Karpas-422 (cell line): Measurements from ENCODE around the gene TMEM130. TPM values are rescaled to one million over a fixed set of nuclear protein-coding genes. Genes with fewer than 3 reads are reported as not detected.
A peak's percentile ranks its signal among the peaks of the same experiment; 100 is the strongest.

Source experiments
- DNase-seq: peaks from one replicate; pipeline ENCODE4 v3.0.0-alpha.2; 2015
- H2AFZ ChIP-seq: fragments of 200-600 bp; sonication (generic); 2 replicates; pipeline ENCODE4 v1.6.1; 2014; ENCODE audit warnings: antibody characterized with exemption, low read length, mixed read lengths
- H3K27ac ChIP-seq: fragments of 200-600 bp; sonication (generic); 2 replicates; pipeline ENCODE4 v1.5.1; 2014; ENCODE audit warnings: mild to moderate bottlenecking, low read length, moderate library complexity
- H3K27me3 ChIP-seq: fragments of 200-600 bp; sonication (generic); 2 replicates; pipeline ENCODE4 v1.6.1; 2014; ENCODE audit warnings: low read length, mixed read lengths
- H3K36me3 ChIP-seq: fragments of 200-600 bp; sonication (generic); 2 replicates; pipeline ENCODE4 v1.6.1; 2014; ENCODE audit warnings: low read length, mixed read lengths; ENCODE audit not compliant: insufficient read depth
- H3K4me1 ChIP-seq: fragments of 200-600 bp; sonication (generic); 2 replicates; pipeline ENCODE4 v1.6.1; 2014; ENCODE audit warnings: mild to moderate bottlenecking, low read length, mixed read lengths
- H3K4me2 ChIP-seq: fragments of 200-600 bp; sonication (generic); 2 replicates; pipeline ENCODE4 v1.6.1; 2014; ENCODE audit warnings: low read length, low read depth, mild to moderate bottlenecking; ENCODE audit not compliant: poor library complexity, severe bottlenecking
- H3K4me3 ChIP-seq: fragments of 200-600 bp; sonication (generic); 2 replicates; pipeline ENCODE4 v1.5.1; 2014; ENCODE audit warnings: mild to moderate bottlenecking, antibody characterized with exemption, low read length, mixed read lengths
- H3K79me2 ChIP-seq: fragments of 200-600 bp; sonication (generic); 2 replicates; pipeline ENCODE4 v1.6.1; 2014; ENCODE audit warnings: mild to moderate bottlenecking, low read length, mixed read lengths
- H3K9ac ChIP-seq: fragments of 200-600 bp; sonication (generic); 2 replicates; pipeline ENCODE4 v1.6.0; 2014; ENCODE audit warnings: low read length
- H3K9me2 ChIP-seq: fragments of 200-600 bp; sonication (generic), shearing (Covaris generic); replicated peaks from 2 replicates; pipeline ENCODE4 v1.6.0; 2014; ENCODE audit warnings: mild to moderate bottlenecking, low read length, moderate library complexity; ENCODE audit not compliant: insufficient read depth
- H3K9me3 ChIP-seq: fragments of 300-700, 200-600 bp; sonication (generic); 2 replicates; pipeline ENCODE4 v1.6.1; 2014; ENCODE audit warnings: low read length, mixed read lengths
- H4K20me1 ChIP-seq: fragments of 200-600 bp; sonication (generic); 2 replicates; pipeline ENCODE4 v1.6.1; 2014; ENCODE audit warnings: mild to moderate bottlenecking, antibody characterized with exemption, low read length, low read depth; ENCODE audit not compliant: insufficient read depth
- total RNA-seq: library from RNA; depleted of rRNA; stranded (reverse); fragments of >200 nt; shearing (Covaris generic); gene quantifications from 2 replicates; pipeline ENCODE4 v1.2.3, GENCODE V29; 2014; ENCODE audit warnings: low replicate concordance

The TMEM130 gene
- total RNA-seq, 1 experiment from 2014 or later, result not detected

DNA sequence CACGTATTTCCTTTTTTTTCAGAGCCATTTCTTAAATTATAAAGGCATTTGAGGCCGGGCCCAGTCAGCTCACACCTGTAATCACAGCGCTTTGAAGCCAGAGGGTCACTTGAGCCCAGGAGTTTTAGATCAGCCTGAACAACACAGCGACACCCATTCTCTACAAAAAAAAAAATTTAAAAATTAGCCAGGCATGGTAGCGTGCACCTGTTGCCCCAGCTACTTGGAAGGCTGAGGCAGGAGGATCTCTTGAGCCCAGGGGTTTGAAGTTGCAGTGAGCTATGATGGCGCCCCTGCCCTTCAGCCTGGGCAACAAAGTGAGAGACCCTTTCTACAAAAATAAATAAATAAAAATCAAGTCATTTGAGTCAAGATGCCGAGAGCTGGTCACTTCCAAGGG lies 3.0 kb downstream of the TMEM130 start:
- Histone ChIP-seq H3K27me3 (no peaks in the 10 kb centered on the region), H3K4me2 (peak overlapping the region; percentile 46), H4K20me1 (no peaks in the 10 kb centered on the region)

DNA sequence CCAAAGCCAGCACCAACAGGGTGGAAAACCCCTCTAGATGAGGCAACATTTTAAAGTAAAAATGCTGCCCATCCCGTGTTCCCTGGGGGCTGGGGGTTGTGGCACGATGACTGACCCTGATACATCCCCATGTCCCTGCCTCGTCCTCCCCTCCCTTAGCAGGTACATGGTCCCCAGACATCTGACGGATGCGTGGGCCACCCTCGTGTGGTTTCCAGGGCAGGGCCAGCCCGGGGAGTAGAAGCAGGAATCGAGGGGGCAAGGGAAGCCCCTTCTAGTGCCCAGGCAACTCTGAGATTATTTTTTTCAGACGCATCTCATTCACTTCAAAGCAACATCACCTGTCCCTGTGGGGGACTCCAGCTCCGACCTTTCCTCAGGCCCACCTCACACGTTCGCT lies 3.5 kb downstream of the TMEM130 start:
- Histone ChIP-seq H2AFZ (no peak overlapping the region), H3K79me2 (no peaks in the 10 kb centered on the region), H3K9ac (no peak overlapping the region), H3K4me2 (peak overlapping the region; percentile 46), H3K27me3 (no peaks in the 10 kb centered on the region), H3K9me2 (no peaks in the 10 kb centered on the region), H3K27ac (no peak overlapping the region), H3K4me3 (no peak overlapping the region), H3K4me1 (peaks cover 50% of the 10 kb centered on the region), H3K9me3 (no peaks in the 10 kb centered on the region), H3K36me3 (no peaks in the 10 kb centered on the region), H4K20me1 (no peaks in the 10 kb centered on the region)
- DNase-seq, result no peak

More for the DNA sequence above, 3.0 kb downstream of the TMEM130 start:
- DNase-seq, result no peak
- no peaks in the 10 kb centered on the region for H3K9me3 ChIP-seq
- H3K4me3 ChIP-seq, result no peak overlapping the region; the same call in 1 of the 2 replicates
- H3K79me2 ChIP-seq, result no peaks in the 10 kb centered on the region
- H3K4me1 ChIP-seq, result peaks cover 54% of the 10 kb centered on the region
- H3K27ac ChIP-seq, result 0 out of 2 replicates have a peak overlapping the region, but pooled peaks have one; percentile 6
- no peaks in the 10 kb centered on the region for H3K36me3 ChIP-seq
- H3K9me2 ChIP-seq, result no peaks in the 10 kb centered on the region
- H3K9ac ChIP-seq, result 0 out of 2 replicates have a peak overlapping the region, but pooled peaks have one; percentile 4
- H2AFZ ChIP-seq, result no peak overlapping the region

DNA sequence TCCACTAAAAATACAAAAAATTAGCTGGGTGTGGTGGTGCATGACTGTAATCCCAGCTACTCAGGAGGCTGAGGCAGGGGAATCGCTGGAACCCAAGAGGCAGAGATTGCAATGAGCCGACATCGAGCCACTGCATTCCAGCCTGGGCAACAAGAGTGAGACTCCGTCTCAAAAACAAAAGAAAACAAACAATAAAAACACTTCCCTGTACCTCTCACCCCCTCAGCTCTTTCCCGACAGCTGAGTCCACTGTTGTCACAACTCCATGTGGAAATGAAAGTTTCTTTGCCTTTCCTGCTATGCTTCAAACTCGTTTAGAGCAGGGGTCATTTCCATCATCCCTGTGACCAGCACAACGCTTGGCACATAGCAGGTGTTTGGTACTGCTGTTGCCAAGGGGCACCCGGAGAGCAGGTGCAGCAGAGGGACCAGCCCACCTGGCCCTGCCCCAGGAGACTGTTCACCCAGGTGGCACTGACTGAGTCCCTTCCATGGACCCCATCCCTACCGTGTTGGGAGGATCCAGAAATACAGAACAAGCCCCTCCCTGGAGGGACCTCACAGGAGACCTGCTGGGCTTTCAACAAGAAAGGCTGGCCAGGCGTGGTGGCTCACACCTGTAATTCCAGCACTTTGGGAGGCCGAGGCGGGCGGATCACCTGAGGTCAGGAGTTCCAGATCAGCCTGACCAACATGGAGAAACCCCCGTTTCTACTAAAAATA lies 4.9 kb downstream of the TMEM130 start:
- H3K27me3 ChIP-seq, result no peaks in the 10 kb centered on the region
- no peak overlapping the region for H2AFZ ChIP-seq
- H3K4me1 ChIP-seq, result peaks cover 35% of the 10 kb centered on the region
- no peak for DNase-seq
- no peaks in the 10 kb centered on the region for H3K9me2 ChIP-seq
- no peak overlapping the region for H3K4me2 ChIP-seq
- H4K20me1 ChIP-seq, result no peaks in the 10 kb centered on the region
- no peak overlapping the region for H3K27ac ChIP-seq
- H3K79me2 ChIP-seq, result no peaks in the 10 kb centered on the region
- no peak overlapping the region for H3K4me3 ChIP-seq
- no peaks in the 10 kb centered on the region for H3K9me3 ChIP-seq
- H3K9ac ChIP-seq, result no peak overlapping the region
- no peaks in the 10 kb centered on the region for H3K36me3 ChIP-seq

DNA sequence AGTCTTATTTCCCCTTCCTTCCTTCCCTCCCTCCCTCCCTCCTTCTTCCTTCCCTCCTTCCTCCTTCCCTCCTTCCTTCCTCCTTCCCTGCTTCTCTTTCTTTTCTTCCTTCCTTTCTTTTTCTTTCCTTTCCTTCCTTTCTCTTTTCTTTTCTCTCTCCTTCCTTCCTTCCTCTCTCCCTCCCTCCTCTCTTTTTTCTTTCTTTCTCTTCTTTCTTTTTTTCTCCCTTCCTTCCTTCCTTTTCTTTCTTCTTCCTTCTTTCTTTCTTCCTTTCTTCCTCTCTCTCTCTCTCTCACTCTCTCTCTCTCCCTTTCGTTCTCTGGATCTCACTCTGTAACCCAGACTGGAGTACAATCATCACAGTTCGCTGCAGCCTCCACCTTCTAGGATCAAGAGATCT lies 6.2 kb downstream of the TMEM130 start:
- no peak overlapping the region for H3K27ac ChIP-seq
- peaks cover 22% of the 10 kb centered on the region for H3K4me1 ChIP-seq
- H3K4me2 ChIP-seq, result no peak overlapping the region
- no peak for DNase-seq
- H3K79me2 ChIP-seq, result no peaks in the 10 kb centered on the region
- no peak overlapping the region for H3K4me3 ChIP-seq
- no peak overlapping the region for H3K9ac ChIP-seq
- no peaks in the 10 kb centered on the region for H3K36me3 ChIP-seq
- no peak overlapping the region for H2AFZ ChIP-seq
- H4K20me1 ChIP-seq, result no peaks in the 10 kb centered on the region
- H3K27me3 ChIP-seq, result no peaks in the 10 kb centered on the region
- no peaks in the 10 kb centered on the region for H3K9me2 ChIP-seq
- no peaks in the 10 kb centered on the region for H3K9me3 ChIP-seq

DNA sequence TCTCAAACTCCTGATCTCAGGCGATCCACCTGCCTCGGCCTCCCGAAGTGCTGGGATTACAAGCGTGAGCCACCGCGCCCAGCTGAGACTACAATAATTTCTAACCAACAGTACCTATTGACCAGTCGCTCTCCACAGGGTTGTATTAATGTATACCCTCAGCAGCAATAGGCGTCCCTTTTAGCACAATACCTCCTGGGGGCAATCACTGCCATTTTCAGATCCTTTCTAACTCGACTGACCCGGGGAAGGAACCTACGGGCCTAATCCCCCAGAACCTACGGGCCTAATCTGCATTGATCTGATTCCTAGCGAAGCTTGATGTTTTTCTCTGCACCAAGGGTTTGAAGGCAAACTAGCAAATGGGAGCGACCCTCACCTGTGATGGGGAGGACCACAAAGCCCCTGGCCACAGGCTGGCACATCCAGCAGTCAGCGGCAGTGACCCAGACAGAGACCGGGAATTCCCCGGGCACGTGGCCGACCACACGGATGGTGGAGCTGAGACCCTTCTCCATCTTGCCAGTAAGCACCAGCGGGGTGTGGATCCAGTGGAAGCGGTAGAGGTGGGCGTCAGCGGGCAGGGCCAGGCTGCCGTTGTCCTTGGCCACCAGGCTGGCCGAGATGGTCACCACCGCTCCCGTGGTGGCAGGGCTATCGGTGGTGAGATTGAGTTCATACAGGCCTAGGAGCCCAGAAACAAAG lies 6.9 kb downstream of the TMEM130 start:
- no peaks in the 10 kb centered on the region for H4K20me1 ChIP-seq
- no peaks in the 10 kb centered on the region for H3K9me2 ChIP-seq
- H3K4me2 ChIP-seq, result no peak overlapping the region
- H2AFZ ChIP-seq, result no peak overlapping the region
- H3K4me1 ChIP-seq, result peaks cover 16% of the 10 kb centered on the region
- no peaks in the 10 kb centered on the region for H3K27me3 ChIP-seq
- H3K9me3 ChIP-seq, result no peaks in the 10 kb centered on the region
- no peaks in the 10 kb centered on the region for H3K36me3 ChIP-seq
- H3K27ac ChIP-seq, result no peak overlapping the region
- no peak overlapping the region for H3K4me3 ChIP-seq
- no peaks in the 10 kb centered on the region for H3K79me2 ChIP-seq
- H3K9ac ChIP-seq, result no peak overlapping the region
- DNase-seq, result no peak

DNA sequence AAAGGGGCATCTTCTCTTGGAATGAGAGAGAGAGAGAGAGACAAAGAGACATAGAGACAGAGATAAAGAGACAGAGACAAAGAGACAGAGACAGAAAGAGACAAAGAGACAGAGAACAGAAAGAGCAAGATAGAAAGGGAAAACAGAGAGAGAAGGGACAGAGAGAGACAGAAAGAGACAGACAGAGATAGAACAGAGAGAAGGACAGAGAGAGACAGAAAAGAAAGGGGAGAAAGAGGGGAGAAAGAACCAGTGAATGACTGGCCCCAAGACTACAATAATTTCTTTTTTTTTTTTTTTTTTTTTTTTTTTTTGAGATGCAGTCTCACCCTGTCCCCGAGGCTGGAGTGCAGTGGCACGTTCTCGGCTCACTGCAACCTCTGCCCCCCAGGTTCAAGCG lies 7.6 kb downstream of the TMEM130 start:
- H3K79me2 ChIP-seq, result no peaks in the 10 kb centered on the region
- H3K4me1 ChIP-seq, result peaks cover 10% of the 10 kb centered on the region
- no peak overlapping the region for H3K9ac ChIP-seq
- H3K27ac ChIP-seq, result no peak overlapping the region
- no peaks in the 10 kb centered on the region for H3K9me2 ChIP-seq
- H3K27me3 ChIP-seq, result no peaks in the 10 kb centered on the region
- H3K4me3 ChIP-seq, result no peak overlapping the region
- no peak overlapping the region for H2AFZ ChIP-seq
- no peak for DNase-seq
- H3K9me3 ChIP-seq, result no peaks in the 10 kb centered on the region
- H3K4me2 ChIP-seq, result no peak overlapping the region
- H4K20me1 ChIP-seq, result no peaks in the 10 kb centered on the region
- no peaks in the 10 kb centered on the region for H3K36me3 ChIP-seq

DNA sequence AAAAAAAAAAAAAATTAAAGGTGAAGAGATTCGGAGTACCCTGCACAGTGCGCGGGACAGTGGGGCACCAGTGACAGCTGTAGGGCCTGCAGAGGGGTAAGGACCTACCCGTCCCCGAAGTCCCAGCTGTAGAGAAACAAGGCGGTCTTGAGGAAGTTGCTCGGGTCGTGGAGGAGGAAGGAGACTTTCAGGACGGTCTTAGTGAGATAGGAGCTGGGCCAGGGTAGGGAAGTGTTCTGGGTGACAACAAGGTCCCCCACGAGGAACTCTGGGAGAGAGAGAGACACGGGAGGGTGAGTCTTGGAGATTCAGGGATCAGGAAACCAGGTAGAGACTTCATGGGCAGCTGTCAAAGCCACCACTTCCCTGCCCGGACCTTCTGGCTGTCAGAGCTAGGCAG lies 9.7 kb downstream of the TMEM130 start:
- Histone ChIP-seq H3K27me3 (no peaks in the 10 kb centered on the region), H3K9me3 (no peaks in the 10 kb centered on the region), H3K4me2 (no peak overlapping the region), H3K79me2 (no peaks in the 10 kb centered on the region), H3K9ac (no peak overlapping the region), H2AFZ (no peak overlapping the region), H3K4me1 (no peaks in the 10 kb centered on the region), H3K9me2 (no peaks in the 10 kb centered on the region), H4K20me1 (no peaks in the 10 kb centered on the region), H3K36me3 (no peaks in the 10 kb centered on the region), H3K27ac (no peak overlapping the region), H3K4me3 (no peak overlapping the region)
- no peak for DNase-seq

DNA sequence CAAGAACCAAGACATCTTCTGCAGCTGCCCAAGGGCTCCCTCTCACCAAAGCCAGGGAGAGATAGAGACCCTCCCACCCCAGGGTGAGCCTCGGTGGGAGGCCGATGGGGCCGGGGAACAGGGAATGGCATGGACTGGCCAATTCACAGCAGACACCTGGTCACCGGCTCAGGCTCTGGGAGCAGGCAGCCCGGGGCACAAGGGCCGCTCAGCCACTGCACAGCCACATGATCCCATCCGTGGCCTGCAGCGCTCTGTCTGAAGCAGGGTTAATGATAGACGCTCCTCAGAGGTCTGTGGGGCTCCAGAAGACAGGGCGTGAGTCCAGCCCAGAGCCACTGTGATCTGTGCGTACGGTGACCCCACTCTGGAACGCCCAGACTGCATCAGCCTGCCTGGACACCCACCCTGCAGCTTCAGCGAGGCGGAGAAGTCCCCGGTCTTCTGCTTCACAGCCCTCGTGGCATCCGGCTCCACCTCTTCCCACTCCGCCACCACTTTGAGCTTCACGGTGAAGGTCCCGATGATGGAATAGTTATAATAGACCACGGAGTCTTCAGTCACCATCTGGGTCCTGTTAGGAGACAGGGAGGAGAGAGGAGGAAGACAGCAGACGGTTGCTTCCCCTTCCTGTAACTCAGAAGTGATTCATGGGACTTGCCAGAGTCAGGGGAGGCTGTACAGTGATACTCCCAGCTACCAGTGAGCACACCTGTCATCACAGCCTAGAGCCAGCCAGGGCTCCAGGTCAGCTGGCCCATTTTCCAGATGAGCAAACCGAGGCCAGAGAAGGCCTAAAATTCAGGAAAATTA lies 14.0 kb downstream of the TMEM130 start:
- Histone ChIP-seq H3K4me2 (no peak overlapping the region), H4K20me1 (no peaks in the 10 kb centered on the region), H3K27me3 (no peaks in the 10 kb centered on the region), H3K4me3 (no peak overlapping the region), H3K27ac (no peak overlapping the region), H3K79me2 (no peaks in the 10 kb centered on the region), H2AFZ (no peak overlapping the region), H3K9me2 (no peaks in the 10 kb centered on the region), H3K36me3 (no peaks in the 10 kb centered on the region), H3K4me1 (peaks cover 21% of the 10 kb centered on the region), H3K9me3 (no peaks in the 10 kb centered on the region), H3K9ac (no peak overlapping the region)
- no peak for DNase-seq
